ENCODE measurements around the gene PRR20B.
"Not testable (repeated sequence)": the region's sequence is repeated elsewhere in the genome, so short reads cannot be mapped to it uniquely, and the experiment has no call there.

PRR20B gene

GRCh38 chr13:57147188-57147587, at the start of gene PRR20B:
Gene PRR20B, plus strand, starts transcription at chr13:57147488. Its CDS starts 387 bp downstream, at chr13:57147875.
- DNase-seq: not testable (repeated sequence)

DNA sequence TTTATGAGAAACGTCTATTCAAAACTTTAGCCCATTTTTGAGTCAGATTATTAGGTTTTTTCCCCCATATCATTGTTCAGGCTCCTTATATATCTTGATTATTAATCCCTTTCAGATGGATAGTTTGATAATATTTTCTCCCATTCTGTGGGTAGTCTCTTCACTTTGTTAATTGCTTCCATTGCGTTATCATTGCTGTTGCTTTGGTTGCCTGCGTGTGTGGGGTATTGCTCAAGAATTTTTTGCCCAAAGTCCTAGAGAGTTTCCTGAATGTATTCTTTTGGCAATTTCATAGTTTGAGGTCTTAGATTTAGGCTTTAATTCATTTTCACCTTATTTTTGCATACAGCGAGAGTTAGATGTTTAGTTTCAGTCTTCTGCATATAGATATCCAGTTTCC, 32.3 kb upstream of the PRR20B start:
- DNase-seq: no peak

- no peak for DNase-seq
Observed at GRCh38 chr13:57123681-57124080, 23.6 kb upstream of the PRR20B start.

GRCh38 chr13:57128909-57129308, 18.4 kb upstream of the PRR20B start:
- no peak for DNase-seq

DNA sequence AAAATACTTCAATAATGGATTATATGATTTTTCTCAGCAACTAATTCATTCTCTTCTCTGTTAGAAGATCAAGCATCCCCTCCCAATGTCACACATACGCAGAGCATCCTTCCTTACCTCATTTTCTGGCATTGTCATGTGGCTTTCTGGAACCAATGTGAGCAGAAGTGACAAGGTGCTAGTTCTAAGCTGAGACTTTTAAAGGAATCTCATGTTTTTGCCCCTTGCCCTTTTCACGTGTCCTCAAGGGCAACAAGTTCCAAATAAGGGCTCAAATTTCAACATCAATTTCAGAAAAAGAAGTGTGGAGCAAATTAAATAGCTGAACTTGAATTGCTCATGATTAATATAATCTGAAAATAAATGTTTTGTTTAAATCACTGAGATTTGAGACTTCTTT, 11.2 kb upstream of the PRR20B start:
- DNase-seq: no peak

DNA sequence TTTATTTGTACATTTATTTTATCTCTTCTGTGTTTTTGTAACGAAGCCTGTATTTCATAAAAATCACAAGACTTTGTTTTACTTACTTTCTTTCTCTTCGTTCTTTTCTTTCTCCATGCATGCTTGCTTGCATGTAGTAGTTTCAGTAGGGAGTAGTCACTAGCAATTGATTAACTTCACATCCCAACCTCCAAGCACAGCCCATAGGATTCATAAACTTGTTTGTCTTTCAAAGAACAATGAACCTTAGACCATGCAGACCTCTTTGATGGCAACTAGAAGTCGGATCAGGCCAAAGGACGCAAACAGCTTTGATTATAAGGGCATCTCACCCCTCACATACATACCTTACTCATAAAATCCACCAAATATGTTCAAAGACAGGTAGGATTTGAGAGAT, 9.7 kb upstream of the PRR20B start:
- no peak for DNase-seq

- DNase-seq: no peak
Observed at GRCh38 chr13:57138988-57139387, 8.3 kb upstream of the PRR20B start.

- not testable (repeated sequence) for DNase-seq
Observed at GRCh38 chr13:57139781-57140180, 7.5 kb upstream of the PRR20B start.

DNA sequence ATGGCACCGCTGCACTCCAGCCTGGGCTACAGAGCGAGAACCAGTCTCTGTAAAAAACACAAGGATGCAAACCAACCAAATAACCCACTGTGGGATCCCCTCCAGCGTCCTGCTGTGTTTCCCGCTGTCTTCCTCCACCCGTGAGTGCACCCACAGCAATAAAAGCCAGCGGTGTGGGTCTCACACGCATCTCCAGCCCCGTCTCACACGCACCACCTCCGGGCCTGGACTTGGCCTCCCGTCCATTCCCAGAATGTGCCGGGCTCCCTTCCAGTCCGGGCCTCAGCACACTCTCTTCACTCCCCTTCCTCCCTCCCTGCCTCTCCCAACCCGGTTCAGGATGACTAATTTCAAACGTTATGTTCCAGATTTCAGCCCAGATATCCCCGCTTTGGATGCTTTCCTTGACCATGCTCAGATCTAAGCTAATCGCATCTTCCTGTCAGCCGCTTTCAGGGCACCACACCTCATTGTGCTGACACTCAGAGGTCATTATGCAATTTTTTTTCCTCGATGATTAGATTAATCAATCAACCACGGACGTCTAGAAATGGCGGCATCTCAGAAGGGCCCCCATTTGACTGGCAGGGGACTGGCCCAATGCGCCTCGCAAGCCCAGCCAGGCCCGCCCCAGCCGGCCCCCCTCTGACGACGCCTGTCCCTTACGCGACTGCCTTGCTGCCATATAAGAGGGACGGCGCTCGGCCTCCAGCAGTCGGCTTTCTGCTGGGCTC, 6.9 kb upstream of the PRR20B start, which contains the start of gene PRR20A:
TSS of gene PRR20A (plus strand) at position 684 of the 734 bp plus-strand sequence. CDS start 387 bp downstream, outside the sequence.
- not testable (repeated sequence) for DNase-seq

GRCh38 chr13:57148106-57148505, 818 bp downstream of the PRR20B start:
- not testable (repeated sequence) for DNase-seq

GRCh38 chr13:57153761-57154160, 6.5 kb downstream of the PRR20B start, which contains the start of gene PRR20C:
Gene PRR20C, plus strand, starts transcription at chr13:57154061. Its CDS starts 387 bp downstream, at chr13:57154448.
- not testable (repeated sequence) for DNase-seq

DNA sequence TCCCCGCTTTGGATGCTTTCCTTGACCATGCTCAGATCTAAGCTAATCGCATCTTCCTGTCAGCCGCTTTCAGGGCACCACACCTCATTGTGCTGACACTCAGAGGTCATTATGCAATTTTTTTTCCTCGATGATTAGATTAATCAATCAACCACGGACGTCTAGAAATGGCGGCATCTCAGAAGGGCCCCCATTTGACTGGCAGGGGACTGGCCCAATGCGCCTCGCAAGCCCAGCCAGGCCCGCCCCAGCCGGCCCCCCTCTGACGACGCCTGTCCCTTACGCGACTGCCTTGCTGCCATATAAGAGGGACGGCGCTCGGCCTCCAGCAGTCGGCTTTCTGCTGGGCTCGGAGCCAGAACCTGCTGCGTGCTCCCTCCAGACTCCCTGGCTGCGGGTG, 13.0 kb downstream of the PRR20B start, which contains the start of gene PRR20D:
TSS of gene PRR20D (plus strand) at position 301 of the 400 bp plus-strand sequence. CDS start 387 bp downstream, outside the sequence.
- DNase-seq: not testable (repeated sequence)

DNA sequence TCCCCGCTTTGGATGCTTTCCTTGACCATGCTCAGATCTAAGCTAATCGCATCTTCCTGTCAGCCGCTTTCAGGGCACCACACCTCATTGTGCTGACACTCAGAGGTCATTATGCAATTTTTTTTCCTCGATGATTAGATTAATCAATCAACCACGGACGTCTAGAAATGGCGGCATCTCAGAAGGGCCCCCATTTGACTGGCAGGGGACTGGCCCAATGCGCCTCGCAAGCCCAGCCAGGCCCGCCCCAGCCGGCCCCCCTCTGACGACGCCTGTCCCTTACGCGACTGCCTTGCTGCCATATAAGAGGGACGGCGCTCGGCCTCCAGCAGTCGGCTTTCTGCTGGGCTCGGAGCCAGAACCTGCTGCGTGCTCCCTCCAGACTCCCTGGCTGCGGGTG, 19.6 kb downstream of the PRR20B start, which contains the start of gene PRR20E:
TSS of gene PRR20E (plus strand) at position 301 of the 400 bp plus-strand sequence. CDS start 387 bp downstream, outside the sequence.
- not testable (repeated sequence) for DNase-seq

- no peak for DNase-seq
Observed at GRCh38 chr13:57191667-57192066, 44.4 kb downstream of the PRR20B start.

Data from inflammatory macrophage treated with lipopolysaccharide for 1 hour (primary cell).